Measurements from ENCODE around the gene GTSE1.
"Not testable (repeated sequence)": the region's sequence is repeated elsewhere in the genome, so short reads cannot be mapped to it uniquely, and the experiment has no call there.

GTSE1 gene

DNA sequence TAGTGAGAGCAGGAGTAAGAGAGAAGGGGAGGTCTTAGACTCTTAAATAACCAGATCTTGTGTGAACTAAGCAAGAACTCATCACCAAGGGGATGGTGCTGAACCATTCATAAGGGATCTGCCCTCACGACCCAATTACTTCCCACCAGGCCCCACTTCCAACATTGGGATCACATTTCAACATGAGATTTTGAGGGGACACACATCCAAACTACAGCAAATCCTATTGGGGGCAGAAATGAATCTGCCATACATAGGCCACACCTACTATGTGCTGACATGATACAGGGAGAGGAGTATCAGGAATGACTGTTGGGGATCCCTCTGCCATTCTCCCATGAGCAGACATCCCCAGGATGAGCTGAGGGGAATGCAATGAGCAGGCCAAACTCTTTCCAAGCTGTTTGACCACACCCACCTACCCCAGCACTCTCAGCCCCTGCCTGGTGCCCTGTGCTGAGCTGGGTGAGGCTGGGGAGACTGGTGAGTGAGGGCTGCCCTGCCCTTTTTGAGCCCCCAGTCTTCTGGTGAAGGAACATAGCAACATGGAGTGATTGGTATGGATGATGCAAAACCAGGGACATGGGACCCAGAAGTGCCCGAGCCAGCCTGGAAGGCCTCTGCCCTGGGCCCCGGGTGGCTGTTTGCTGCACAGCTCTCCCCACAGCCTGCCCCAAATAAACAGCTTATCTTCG is 1.2 kb upstream of the GTSE1 start:
- no peak for DNase-seq

DNA sequence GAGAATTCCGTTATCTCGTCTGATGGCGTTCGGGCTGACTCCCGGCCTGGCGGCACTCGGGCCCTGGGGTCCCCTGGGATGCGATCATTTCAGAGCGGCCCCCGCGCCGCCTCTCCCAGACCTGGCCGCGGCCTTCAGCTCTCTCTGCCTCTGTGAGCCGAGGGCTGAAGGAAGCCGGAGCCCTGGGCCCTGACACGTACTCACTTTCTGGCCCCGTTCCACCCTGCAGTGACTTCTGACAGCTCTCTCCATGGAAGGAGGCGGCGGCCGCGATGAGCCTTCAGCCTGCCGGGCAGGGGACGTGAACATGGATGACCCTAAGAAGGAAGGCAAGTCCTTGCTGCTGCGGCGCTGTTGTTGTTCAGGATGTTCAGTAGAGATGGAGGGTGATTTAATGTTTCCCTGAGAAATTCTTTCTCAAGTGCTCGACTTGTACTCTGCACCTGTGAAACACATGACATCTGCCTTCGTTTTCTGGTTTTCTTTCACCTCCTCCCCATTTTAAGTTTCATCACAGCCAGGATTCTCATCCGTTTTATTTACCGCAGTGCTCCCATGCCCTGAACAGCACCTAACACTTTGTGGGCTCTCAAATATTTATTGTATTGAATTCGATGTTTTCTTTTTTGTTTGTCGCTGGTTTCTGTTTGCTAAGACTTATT is 612 bp downstream of the GTSE1 start:
- no peak for DNase-seq

DNA sequence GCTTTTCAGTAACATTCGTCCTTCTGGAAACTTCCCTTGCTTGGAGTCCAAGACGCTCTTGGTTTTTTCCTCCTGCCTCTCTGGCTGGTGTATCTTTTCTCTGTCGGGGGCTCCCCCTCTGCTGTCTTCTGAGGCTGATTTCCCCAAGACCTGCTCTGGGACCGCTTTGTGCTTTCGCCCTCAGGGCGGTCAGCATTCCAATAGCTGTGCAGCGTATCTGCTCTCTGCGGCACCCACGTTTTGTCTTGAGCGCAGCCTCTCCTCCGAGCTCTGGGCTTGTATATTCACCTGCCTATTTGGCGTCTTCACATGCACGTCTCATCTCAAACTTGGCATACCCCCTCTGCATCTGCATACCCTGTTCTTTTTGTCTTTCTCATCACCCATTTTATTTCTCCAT is 2.4 kb downstream of the GTSE1 start:
- no peak for DNase-seq

DNA sequence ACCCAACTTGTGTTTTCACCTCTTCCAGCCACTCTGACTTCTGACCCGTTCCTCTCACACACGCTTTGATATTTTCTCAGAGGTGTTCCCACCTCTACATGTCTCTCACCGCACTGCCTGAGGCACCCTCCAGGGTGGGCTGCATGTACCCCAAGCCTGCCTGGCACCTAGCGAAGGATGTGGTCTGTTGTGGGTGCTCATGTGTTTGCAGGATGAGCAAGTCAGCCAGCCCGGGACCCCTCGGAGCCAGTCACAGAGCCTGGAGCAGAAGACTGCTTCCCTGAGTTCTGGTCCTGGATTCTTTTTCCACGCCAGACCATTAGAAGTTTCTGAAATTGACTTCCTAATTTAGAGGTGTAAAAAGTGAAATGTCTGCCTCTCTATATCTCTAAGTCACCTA is 3.8 kb downstream of the GTSE1 start:
- no peak for DNase-seq

DNA sequence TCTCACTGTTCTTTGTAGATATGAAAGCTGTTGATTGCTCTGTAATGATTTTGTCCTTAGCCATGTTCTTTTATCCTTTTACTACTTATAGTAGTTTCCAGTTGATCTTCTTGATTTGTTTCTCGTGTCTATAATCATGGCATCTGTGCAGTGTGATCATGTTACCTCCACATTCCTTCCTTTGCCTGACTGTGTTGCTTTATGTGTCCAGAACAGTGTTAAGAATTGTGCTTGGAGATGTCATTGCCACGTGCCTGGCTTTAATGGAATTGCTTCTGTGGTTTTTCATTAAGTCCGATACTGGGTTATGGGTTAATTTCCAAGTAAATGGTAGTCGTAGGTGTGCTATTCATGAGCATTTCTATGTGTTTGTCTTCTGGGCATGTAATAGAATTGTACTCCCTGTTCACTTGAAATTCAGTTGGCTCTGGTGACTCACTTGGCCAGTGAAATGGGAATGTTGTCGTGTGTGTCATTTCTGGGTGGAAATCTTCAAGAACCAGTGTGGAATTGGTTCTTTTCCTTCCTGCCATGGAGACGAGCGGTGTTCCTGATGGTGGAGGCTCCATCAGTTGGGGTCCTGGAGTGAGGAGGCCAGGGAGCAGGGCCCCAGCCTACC is 6.8 kb downstream of the GTSE1 start:
- DNase-seq = no peak

DNA sequence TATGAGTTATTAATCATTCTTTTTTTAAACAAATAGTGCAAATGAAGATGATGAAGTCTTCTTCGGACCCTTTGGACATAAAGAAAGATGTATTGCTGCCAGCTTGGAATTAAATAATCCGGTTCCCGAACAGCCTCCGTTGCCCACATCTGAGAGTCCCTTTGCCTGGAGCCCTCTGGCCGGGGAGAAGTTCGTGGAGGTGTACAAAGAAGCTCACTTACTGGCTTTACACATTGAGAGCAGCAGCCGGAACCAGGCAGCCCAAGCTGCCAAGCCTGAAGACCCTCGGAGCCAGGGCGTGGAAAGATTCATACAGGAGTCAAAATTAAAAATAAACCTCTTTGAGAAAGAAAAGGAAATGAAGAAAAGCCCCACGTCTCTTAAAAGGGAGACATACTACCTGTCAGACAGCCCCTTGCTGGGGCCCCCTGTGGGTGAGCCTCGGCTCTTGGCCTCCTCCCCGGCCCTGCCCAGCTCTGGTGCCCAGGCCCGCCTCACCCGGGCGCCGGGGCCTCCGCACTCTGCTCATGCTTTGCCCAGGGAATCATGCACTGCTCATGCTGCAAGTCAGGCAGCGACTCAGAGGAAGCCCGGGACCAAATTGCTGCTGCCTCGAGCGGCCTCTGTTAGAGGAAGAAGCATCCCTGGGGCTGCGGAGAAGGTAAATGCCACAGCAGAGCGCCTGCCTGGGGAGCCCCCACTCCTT is 11.8 kb downstream of the GTSE1 start:
- no peak for DNase-seq

DNA sequence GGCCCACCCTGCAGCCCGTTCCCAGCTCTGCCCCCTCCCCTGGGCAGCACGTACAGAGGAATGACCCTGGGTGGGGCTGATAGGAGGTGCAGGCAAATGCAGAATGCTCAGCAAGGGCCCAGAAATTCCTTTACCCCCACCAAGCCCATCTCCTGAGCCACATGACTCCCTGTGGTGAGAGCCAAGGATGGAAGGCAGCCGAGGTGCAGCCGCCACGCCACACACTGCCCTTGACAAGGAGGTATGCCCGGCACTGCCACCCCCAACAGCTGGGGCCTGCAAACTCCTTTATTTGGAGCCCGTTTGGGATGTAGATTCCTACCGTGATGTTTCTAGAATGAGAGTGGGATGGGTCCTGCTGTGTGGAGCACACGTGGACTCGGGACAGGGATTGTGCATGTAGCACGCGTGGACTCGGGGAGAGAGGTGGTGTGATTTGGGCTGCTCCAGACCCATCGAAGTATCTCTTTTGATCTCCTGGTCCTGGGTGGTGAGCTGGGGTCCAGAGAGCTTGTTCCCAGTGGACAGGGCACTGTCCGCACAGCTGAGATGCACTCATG is 12.9 kb downstream of the GTSE1 start:
- DNase-seq = no peak

DNA sequence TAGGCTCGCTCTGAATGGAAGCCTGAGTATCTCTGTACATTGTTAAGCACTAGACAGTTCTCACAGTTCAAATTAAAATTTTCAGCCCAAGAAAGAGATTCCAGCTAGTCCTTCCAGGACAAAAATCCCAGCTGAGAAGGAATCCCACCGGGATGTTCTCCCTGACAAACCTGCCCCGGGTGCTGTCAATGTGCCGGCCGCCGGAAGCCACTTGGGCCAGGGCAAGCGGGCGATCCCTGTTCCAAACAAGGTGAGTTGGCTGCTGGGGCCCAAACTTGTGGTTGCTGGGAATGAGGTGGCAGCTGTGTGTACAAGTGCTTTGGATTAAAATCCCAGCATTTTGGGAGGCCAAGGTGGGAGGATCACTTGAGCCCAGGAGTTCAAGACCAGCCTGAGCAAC is 15.4 kb downstream of the GTSE1 start:
- DNase-seq = no peak

DNA sequence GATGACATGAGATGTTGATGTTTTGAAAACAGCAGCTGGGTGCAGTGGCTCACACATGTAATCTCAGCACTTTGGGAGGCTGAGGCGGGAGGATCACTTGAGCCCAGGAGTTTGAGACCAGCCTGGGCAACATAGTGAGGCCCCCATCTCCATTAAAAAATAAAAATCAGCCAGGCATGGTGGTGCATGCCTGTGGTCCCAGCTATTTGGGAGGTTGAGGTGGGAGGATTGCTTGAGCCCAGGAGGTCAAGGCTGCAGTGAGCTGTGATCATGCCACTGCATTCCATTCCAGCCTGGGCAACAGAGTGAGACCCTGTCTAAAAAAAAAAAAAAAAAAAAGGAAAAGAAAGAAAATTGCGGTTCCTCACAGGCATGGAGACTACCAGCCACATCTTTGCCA is 16.2 kb downstream of the GTSE1 start:
- not testable (repeated sequence) for DNase-seq

DNA sequence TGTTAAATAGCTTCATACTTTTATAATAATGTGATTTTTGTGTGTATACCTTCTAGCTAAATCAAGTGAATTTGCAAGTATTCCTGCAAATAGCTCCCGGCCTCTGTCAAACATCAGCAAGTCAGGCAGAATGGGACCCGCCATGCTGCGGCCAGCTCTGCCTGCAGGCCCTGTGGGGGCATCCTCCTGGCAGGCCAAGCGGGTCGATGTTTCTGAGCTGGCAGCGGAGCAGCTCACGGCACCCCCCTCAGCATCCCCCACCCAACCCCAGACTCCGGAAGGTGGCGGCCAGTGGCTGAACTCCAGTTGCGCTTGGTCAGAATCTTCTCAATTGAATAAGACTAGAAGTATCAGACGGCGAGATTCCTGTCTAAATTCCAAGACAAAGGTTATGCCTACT is 19.3 kb downstream of the GTSE1 start:
- DNase-seq = no peak

DNA sequence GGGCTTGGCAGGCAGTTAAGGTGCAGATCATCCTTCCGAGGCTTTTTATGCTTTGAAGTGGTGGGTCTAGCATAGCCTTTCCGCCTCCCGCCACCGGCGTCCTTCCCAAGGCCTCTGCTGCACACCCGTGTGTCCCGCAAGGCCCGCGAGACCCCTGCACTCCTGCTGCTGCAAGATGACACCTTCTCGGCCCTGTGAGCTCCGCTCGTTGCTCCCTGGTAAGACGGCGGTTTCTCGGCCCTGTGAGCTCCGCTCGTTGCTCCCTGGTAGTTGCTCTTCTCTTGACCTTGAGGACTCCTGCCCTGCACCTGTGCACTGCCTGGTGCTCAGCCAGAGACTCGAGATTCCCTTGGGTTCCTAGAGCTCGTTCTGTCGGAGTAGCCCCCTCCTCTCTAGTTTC is 21.0 kb downstream of the GTSE1 start:
- DNase-seq = no peak

DNA sequence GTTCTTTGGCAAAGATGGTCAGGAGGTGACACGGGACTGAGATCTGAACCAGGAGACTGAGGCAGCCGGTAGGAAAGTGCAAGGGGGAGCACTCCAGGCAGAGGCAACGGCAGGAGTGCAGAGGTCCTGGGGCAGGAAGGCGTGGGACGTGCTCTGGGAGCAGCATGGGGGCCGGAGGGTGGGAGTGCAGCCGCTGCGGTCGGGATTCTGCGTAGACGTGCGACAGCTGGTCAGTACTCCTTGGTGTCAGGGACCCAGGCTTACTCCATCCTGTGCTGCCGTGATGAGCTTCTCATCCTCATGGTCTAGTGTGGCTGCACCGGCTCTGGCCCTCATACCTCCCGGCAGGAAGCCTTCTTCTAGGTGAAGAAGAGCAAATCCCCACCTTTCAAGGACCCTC is 21.9 kb downstream of the GTSE1 start:
- no peak for DNase-seq

DNA sequence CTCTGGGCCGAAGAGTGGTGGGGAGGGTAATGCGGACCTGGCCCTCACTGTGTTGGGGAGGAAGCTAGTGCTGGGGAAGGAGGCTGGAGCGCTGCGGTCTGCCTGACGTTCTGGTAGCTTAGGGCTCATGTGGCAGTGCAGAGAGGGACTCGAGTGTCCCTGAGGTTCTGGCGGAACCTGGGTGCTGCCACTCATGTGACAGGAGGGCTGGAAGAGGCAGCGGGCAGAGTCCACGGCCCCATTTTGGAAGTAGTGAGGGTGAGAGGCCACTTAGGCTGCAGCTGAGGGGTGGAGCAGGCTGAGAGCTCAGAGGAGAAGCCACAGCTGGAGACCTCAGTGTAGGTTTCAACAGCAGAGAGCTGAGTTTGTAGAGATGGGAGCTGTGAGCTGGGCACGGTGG is 22.6 kb downstream of the GTSE1 start:
- no peak for DNase-seq

DNA sequence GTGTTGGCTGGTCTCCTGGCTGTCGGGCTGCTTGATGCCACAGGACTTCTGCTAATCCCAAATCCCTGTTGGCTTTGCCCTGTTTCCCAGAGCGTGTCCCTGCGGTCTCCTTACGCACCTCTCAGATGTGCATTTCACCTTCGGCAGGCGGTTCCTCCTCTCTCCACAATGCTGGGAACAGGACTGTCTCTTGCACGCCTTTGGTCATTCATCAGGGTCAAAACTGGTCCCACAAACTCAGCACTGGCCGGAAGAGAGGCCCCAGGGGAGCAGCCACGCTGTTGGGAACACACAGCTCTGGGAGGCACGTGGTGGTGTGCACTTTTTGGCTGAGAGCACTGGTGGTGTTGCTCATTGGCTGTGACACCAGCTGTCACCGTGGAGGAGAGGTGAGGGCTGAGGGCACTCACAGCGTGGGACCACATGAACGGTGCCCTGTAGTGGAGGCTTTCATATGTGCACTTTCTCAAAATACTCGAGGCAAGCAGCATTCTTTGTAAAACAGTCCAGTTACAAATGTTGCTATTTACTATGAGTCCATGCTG is 23.6 kb downstream of the GTSE1 start:
- DNase-seq = no peak

DNA sequence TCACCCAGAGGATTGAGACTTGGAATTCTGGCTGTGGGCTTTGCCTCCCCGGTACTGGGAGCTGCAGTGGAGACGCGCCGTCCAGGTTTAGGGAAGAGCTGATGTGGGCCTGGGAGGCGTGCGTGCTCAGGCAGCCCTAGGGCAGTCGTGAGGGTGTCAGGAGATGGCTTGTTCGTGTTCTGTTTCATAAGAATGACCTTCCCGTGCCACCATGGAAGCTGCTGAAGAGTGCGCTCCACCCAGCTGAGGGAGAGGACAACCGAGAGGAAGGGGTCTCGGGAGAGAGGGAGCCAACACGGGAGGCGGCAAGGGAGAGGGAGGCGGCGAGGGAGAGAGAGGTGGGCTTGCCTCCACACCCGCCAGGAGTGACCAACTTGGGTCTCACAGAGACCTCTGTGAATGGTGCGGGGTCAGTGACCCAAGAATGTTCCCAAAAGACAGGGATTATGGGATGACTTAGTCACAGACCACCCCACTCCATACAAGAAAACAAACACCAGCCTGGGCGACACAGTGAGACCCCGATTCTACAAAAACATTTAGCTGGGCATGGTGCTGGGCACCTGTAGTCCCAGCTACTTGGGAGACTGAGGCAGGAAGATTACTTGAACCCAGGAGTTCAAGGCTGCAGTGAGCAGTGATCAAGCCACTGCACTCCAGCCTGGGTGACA is 24.2 kb downstream of the GTSE1 start:
- DNase-seq = no peak

DNA sequence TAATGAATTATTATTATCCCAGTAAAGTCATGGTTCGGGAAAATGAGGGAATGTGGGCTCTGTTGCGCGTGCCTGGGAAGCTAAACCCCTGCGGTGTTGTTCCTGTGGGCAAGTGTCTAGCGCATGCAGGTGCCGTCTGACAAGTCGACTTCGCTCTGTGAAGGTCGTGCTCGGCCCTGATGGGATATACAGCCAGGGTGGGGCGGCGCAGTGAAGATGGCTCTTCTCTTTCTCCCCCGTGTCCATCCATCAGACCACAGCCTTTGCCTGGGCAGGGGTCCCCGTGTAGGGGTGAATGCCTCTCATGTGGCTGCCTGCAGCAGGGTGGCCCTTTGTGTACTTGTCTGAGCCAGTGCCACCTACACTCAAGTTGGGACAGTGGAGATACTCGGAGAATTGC is 26.0 kb downstream of the GTSE1 start:
- no peak for DNase-seq

DNA sequence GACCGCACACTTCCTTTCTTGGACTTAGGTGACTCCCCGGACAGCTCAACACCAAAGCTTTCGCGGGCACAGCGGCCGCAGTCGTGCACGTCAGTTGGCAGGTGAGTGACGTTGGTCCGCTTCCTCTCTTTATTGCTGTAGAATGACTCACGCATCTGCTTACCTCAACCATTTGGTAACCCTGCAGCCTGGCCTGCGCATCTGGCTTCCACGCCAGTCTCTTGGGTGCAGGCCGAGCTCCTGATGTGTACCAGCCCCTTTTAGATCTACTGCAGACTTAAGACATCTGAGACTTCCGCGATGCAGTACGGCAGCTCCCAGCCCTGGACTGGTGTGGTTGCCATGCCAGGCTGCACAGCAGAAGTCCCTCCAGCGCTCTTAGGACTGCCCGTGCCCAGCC is 26.5 kb downstream of the GTSE1 start:
- no peak for DNase-seq

DNA sequence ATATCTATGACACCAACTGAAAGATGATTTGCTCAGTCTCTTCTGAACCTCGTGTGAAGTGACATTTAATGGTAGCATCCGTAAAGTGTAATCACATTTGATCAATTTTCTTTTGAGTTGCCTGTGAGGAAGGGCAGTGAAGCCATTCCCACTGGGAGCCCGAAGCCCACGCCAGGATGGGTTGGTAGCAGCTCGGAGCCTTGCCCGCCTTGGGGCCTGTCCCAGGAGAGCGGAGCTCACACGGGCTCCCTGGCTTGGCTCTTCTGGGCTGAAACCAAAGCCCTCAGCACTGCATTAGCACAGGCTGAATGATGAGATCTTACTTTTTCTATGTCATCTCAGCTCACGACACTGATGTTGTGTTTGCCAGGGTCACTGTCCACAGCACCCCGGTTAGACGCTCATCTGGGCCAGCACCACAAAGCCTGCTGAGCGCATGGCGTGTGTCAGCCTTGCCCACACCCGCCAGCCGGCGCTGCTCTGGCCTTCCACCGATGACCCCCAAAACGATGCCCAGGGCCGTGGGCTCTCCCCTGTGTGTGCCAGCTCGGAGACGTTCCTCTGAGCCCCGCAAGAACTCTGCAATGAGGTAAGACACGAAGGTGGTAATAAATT is 29.5 kb downstream of the GTSE1 start:
- DNase-seq = no peak

DNA sequence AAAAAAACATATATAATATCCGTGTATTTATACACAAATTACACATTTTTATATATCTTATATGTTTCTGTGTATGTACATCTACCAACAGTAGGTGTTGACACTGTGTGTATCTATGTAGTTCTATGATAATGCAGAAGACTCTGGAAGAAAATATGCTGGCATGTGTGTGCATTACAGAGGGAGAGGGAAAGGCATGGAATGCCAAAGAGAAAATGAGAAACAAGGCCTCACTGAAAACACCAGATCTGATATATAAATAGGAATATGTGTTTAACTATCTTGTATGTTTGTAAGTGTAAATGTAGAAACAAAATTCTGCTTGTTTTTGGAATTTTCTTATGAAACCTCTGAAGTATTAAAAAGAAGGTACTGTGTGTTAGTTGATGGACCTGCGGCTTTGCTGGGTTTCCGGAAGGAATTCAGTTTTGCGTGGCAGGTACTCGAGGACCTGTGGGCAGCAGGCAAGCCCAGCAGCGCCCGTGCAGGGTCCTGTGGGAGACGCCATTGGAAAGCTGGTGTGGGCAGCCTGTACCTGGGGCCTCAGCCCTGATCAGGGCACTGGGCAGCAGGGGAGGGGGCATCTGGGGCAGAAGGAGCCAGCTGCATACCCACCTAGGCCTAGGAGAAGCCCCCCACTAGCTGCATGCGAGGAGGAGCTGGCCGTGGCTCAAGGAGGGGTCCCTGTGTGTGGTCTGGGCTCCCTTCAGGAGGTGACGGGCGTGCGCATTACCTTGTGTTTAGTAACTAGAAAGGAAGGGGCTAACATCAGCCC is 31.2 kb downstream of the GTSE1 start:
- DNase-seq = no peak

DNA sequence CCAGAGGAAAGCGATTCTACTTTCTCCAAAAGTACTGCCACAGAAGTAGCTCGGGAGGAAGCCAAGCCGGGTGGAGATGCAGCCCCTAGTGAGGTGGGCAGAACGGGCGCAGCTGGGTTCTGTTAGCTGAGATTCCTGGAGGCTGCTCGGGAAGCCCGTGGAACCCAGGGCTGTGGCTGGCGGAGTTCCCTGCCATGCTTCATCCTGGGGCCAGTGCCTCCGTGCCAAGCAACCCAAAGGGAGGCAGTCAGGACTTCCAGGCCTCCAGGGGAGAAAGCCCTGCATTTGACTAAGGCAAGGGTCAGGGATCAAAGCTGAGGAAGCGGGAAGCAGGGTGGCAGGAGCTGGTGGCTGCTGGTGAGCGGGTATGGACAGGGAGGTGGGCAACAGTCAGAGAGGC is 32.1 kb downstream of the GTSE1 start:
- no peak for DNase-seq

DNA sequence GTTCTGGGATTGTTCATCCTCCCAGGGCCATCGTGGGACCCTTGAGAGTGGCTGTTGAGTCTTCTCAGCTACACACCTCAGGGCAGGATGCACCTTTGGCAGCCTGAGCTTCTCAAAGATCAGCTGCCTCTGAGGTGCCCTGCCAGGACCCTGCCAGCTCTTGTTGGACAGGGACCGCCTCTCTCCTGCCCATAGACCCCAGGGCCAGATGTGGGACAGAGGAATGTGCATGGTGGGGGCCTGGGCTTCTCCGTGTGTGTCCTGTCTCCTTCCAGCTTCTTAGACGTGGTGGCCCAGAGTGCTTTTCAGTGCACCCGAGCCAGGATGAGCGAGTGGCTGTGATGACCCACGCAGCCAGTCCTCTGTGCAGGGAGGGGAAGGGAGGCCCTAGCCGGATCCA is 32.9 kb downstream of the GTSE1 start:
- DNase-seq = no peak

Data from stimulated activated naive CD4-positive, alpha-beta T cell (primary cell).